Measurements from ENCODE around the gene CHCHD2. TPM values are rescaled to one million over a fixed set of nuclear protein-coding genes. Genes with fewer than 3 reads are reported as not detected.
A peak's percentile ranks its signal among the peaks of the same experiment; 100 is the strongest.
"Not testable (repeated sequence)": the region's sequence is repeated elsewhere in the genome, so short reads cannot be mapped to it uniquely, and the experiment has no call there.

Gene CHCHD2
- total RNA-seq, 1 donor from 2014 or later = 219 TPM

- no peak for DNase-seq (ENCODE audit: low spot score)
Measured at GRCh38 chr7:56083150-56083785, 23.0 kb downstream of the CHCHD2 start.

DNA sequence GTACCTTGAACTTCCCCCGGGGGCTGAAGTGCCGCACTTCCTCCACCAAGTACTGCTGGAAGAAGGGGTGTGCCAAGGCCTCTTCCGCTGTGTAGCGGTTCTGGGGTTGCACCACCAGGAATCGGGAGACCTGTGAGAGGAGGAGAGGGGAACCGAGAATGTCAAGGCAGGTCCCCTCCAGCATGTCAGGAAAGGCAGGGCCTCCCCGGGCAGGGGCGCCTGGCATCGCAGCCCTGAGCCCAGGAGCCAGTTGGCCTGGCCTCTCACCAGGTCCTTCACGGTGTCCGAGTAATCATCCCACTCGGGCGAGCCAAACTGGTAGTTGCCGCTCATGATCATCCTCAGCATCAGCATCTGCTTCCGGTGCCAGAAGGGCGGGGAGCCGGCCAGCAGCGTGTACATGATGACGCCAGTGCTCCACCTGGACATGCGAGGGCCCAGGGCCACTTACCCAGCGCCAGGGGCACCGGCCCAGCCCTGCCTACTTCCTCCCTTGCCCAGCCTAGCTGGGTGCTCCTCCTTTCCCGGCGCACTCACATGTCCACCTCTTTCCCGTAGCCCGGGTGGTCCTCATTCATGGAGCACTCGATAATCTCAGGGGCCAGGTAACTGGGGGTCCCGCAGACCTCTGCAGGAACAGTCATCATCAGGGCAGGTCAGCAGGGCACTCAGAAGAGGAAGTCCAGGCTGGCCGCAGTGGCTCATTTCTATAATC, 24.5 kb downstream of the CHCHD2 start:
- no peak for DNase-seq (ENCODE audit: low spot score)

DNA sequence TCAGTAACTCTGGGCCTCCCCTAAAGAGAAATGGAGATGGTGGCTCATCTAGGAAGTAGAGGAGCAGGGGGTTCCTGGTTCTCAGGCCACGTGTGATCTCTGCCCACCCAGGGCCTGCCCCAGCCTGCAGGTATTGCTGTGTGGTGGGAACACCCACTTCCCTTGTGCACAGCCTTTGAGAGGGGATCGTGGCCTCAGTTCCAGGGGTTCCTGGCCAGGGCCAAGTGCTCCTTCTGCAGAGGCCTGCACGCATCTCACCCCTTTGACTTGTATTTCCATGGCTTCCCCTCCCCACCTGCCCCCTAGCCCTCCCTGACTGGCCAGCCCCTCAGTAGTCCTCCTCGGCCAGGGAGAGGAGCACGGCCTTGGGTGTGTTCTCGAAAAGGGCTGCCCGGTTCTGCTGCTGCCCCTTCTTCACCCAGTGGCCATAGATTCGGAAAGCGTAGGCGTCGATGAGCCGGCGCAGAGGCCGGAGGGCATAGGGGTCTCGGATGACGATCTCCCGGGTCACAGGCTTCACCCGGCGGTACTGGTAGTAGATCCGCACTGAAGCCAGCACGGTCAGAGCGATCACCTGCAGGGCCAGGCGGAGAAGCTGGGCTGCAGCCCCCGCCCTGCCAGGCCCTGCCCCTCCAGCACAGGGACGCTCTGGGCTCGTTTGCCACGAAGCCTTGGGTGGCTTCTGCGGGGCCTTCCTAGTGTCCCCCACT, 25.4 kb downstream of the CHCHD2 start:
- DNase-seq (ENCODE audit: low spot score) = not testable (repeated sequence)

GRCh38 chr7:56079450-56080185, 26.7 kb downstream of the CHCHD2 start:
- no peak for DNase-seq (ENCODE audit: low spot score)

DNA sequence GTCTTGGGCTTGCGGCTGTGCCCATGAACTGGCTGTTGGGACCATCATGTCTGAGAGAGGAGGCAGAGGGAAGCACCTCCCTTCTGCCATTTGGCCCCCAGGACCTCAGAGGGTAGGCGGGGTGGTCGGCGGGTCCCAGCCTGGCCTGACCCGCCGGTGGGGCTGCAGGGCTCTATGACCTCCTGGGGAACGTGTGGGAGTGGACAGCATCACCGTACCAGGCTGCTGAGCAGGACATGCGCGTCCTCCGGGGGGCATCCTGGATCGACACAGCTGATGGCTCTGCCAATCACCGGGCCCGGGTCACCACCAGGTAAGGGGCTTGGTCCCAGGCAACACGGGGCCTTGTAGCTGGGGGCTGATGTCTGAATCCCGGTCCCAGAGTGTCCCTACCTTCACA, 28.1 kb downstream of the CHCHD2 start:
- no peak for DNase-seq (ENCODE audit: low spot score)

- DNase-seq (ENCODE audit: low spot score) = no peak
Measured at GRCh38 chr7:56077681-56078080, 28.6 kb downstream of the CHCHD2 start.

- DNase-seq (ENCODE audit: low spot score) = peak; percentile 86
Measured at GRCh38 chr7:56074371-56074791, 31.9 kb downstream of the CHCHD2 start.

GRCh38 chr7:56066376-56066775, 39.9 kb downstream of the CHCHD2 start:
- DNase-seq (ENCODE audit: low spot score) = not testable (repeated sequence)

GRCh38 chr7:56063882-56064625, 42.2 kb downstream of the CHCHD2 start, which contains the start of gene SUMF2:
Gene SUMF2 (plus strand): TSS chr7:56064286. CDS start chr7:56064312, 26 bp downstream.
- DNase-seq (ENCODE audit: low spot score) = peak; percentile 96

DNA sequence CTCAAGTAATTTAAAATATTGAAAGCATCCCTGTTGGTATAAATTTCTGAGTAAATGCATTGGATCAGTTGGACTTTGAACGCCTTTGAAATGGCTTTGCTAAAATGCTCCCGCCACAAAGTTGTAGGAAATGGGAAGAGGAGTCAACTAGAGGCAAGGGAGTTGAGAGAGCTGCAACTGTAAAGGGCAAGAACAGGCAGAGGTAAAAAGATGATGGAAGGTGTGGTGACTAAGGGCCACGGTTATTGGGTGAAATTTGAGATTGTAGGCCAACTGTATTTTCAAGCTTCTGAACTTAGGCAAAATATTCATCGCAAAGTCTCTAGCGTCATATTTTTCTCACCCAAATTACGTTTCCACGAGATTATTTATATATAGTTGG, 42.8 kb downstream of the CHCHD2 start:
- no peak for DNase-seq (ENCODE audit: low spot score)

GRCh38 chr7:56062382-56062781, 43.9 kb downstream of the CHCHD2 start:
- no peak for DNase-seq (ENCODE audit: low spot score)

GRCh38 chr7:56053993-56054392, 52.3 kb downstream of the CHCHD2 start:
- DNase-seq (ENCODE audit: low spot score) = no peak

DNA sequence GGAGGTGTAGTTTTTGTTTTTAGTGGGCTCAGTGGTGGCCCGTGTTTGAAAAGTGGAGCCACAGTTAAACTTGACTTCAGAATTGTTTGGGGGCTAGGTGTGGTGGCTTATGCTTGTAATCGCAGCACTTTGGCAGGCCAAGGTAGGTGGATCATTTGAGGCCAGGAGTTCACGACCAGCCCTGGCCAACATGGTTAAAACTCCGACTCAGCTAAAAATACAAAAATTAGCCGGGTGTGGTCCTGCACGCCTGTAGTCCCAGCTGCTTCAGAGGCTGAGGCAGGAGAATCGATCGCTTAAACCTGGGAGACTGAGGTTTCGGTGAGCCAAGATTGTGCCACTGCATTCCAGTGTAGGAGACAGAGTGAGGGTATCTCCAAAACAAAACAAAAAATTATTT, 52.9 kb downstream of the CHCHD2 start:
- DNase-seq (ENCODE audit: low spot score) = no peak

Other genes starting within 250 kb of the CHCHD2 start
- 0.72 TPM for gene SEPTIN14, start 243.7 kb downstream of the CHCHD2 start, total RNA-seq (ENCODE audit: insufficient read depth, low replicate concordance)
- gene ZNF713, start 219.0 kb downstream of the CHCHD2 start, total RNA-seq (ENCODE audit: insufficient read depth, low replicate concordance) = 6.7 TPM
- 22.1 TPM for gene MRPS17, start 154.6 kb downstream of the CHCHD2 start, total RNA-seq (ENCODE audit: insufficient read depth, low replicate concordance)
- 32.3 TPM for gene NIPSNAP2, start 141.9 kb downstream of the CHCHD2 start, total RNA-seq (ENCODE audit: insufficient read depth, low replicate concordance)
- 26.0 TPM for gene PSPH, start 55.0 kb downstream of the CHCHD2 start, total RNA-seq (ENCODE audit: insufficient read depth, low replicate concordance)
- gene CCT6A, start 54.7 kb downstream of the CHCHD2 start, total RNA-seq (ENCODE audit: insufficient read depth, low replicate concordance) = 148 TPM
- gene SUMF2, start 42.2 kb downstream of the CHCHD2 start, total RNA-seq (ENCODE audit: insufficient read depth, low replicate concordance) = 104 TPM
- 2.4 TPM for gene PHKG1, start 13.5 kb downstream of the CHCHD2 start, total RNA-seq (ENCODE audit: insufficient read depth, low replicate concordance)
- gene NUPR2, start 9.9 kb upstream of the CHCHD2 start, total RNA-seq (ENCODE audit: insufficient read depth, low replicate concordance) = not detected